ENCODE results near the gene ZNF668.

Gene ZNF668

DNA sequence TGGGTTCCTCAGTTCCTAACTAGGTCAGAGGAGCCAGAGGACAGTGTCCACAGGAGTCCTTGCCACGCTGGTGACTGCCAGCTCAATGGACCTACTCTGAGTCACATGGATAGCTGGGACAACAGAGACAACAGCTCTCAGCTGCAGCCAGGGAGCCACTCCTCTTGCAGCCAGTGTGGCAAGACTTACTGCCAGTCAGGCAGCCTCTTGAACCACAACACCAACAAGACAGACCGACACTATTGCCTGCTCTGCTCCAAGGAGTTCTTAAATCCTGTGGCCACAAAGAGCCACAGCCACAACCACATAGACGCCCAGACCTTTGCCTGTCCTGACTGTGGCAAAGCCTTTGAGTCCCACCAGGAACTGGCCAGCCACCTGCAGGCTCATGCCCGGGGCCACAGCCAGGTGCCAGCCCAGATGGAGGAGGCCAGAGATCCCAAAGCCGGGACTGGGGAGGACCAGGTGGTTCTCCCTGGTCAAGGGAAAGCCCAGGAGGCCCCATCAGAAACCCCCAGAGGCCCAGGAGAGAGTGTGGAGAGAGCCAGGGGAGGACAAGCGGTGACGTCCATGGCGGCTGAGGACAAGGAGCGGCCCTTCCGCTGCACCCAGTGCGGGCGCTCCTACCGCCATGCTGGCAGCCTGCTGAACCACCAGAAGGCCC, 6.8 kb upstream of the ZNF668 start:
- no peak for DNase-seq

DNA sequence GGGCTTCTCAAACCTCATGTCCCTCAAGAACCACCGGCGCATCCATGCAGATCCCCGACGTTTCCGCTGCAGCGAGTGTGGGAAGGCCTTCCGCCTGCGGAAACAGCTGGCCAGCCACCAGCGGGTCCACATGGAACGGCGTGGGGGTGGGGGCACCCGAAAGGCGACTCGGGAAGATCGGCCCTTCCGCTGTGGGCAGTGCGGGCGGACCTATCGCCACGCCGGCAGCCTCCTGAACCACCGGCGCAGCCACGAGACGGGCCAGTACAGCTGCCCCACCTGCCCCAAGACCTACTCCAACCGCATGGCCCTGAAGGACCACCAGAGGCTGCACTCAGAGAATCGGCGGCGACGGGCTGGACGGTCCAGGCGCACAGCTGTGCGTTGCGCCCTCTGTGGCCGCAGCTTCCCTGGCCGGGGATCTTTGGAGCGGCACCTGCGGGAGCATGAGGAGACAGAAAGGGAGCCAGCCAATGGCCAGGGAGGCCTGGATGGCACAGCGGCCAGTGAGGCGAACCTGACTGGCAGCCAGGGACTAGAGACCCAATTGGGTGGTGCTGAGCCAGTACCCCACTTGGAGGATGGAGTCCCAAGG, 6.1 kb upstream of the ZNF668 start:
- no peak for DNase-seq

DNA sequence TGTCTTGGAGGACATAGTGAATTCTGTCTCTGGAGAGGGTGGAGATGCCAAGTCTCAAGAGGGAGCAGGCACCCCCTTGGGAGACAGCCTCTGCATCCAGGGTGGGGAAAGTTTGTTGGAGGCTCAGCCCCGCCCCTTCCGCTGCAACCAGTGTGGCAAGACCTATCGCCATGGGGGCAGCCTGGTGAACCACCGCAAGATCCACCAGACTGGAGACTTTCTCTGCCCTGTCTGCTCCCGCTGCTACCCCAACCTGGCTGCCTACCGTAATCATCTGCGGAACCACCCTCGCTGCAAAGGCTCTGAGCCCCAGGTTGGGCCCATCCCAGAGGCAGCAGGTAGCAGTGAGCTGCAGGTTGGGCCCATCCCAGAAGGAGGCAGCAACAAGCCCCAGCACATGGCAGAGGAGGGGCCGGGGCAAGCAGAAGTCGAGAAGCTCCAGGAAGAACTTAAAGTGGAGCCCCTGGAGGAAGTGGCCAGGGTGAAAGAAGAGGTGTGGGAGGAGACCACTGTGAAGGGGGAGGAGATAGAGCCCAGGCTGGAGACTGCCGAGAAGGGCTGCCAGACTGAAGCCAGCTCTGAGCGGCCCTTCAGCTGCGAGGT, 5.4 kb upstream of the ZNF668 start:
- DNase-seq: no peak

DNA sequence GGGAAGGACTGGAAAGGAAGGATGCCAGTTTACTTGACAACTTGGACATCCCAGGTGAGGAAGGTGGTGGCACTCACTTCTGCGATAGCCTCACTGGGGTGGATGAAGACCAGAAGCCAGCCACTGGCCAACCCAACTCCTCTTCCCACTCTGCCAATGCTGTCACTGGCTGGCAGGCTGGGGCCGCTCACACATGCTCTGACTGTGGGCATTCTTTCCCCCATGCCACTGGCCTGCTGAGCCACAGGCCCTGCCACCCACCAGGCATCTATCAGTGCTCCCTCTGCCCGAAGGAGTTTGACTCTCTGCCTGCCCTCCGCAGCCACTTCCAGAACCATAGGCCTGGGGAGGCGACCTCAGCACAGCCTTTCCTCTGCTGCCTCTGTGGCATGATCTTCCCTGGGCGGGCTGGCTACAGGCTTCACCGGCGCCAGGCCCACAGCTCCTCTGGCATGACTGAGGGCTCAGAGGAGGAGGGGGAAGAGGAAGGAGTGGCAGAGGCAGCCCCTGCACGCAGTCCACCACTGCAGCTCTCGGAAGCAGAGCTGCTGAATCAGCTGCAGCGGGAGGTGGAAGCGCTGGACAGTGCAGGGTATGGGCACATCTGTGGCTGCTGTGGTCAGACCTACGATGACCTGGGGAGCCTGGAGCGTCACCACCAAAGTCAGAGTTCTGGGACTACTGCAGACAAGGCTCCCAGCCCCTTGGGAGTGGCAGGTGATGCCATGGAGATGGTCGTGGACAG, 4.7 kb upstream of the ZNF668 start:
- DNase-seq: no peak

DNA sequence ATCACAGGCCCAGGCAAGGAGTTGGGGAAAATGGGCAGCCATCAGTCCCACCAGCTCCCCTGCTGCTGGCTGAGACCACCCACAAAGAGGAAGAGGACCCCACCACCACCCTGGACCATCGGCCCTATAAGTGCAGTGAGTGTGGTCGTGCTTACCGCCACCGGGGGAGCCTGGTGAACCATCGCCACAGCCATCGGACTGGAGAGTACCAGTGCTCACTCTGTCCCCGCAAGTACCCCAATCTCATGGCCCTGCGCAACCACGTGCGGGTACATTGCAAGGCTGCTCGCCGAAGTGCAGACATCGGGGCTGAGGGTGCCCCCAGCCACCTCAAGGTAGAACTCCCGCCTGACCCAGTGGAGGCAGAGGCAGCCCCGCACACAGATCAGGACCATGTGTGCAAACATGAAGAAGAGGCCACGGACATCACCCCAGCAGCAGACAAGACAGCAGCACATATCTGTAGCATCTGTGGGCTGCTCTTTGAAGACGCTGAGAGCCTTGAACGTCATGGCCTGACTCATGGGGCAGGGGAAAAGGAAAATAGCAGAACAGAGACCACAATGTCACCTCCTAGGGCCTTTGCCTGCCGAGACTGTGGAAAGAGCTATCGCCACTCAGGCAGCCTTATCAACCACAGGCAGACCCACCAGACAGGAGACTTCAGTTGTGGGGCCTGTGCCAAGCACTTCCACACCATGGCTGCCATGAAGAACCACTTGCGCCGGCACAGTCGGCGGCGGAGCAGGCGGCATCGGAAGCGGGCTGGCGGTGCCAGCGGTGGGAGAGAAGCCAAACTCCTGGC, 3.8 kb upstream of the ZNF668 start:
- DNase-seq: no peak

DNA sequence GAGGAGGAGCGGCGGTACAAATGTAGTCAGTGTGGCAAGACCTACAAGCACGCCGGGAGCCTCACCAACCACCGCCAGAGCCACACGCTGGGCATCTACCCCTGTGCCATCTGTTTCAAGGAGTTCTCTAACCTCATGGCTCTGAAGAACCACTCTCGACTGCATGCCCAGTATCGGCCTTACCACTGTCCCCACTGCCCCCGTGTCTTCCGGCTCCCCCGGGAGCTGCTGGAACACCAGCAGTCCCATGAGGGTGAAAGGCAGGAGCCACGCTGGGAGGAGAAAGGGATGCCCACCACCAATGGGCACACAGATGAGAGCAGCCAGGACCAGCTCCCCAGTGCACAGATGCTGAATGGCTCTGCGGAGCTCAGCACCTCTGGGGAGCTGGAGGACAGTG, 3.0 kb upstream of the ZNF668 start:
- no peak for DNase-seq

DNA sequence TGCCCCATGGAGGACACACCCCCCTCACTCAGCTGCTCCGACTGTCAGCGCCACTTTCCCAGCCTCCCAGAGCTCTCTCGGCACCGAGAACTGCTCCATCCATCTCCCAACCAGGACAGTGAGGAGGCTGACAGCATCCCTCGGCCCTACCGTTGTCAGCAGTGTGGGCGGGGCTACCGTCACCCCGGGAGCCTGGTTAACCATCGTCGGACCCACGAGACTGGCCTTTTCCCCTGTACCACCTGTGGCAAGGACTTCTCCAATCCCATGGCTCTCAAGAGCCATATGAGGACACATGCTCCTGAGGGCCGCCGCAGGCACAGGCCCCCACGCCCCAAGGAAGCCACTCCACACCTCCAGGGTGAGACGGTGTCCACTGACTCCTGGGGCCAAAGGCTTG, 2.3 kb upstream of the ZNF668 start:
- no peak for DNase-seq

DNA sequence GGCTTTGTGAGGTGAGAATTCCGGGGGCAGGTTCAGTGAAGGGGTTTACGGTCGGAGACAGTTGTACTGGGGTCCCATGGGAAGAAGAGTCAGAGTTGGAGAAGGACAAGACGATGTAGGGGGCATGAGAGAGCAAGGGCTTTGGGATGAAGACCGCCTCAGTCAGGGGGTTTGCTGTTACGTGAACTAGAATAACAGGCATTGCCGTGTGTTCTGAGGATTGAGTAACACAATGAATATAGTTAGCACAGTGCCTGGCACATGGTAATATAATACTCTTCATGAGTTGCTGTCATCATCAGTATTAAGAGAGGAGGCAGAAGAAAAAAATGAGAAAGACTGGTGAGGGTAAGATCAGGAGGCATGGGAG, 759 bp upstream of the ZNF668 start:
- DNase-seq: no peak

DNA sequence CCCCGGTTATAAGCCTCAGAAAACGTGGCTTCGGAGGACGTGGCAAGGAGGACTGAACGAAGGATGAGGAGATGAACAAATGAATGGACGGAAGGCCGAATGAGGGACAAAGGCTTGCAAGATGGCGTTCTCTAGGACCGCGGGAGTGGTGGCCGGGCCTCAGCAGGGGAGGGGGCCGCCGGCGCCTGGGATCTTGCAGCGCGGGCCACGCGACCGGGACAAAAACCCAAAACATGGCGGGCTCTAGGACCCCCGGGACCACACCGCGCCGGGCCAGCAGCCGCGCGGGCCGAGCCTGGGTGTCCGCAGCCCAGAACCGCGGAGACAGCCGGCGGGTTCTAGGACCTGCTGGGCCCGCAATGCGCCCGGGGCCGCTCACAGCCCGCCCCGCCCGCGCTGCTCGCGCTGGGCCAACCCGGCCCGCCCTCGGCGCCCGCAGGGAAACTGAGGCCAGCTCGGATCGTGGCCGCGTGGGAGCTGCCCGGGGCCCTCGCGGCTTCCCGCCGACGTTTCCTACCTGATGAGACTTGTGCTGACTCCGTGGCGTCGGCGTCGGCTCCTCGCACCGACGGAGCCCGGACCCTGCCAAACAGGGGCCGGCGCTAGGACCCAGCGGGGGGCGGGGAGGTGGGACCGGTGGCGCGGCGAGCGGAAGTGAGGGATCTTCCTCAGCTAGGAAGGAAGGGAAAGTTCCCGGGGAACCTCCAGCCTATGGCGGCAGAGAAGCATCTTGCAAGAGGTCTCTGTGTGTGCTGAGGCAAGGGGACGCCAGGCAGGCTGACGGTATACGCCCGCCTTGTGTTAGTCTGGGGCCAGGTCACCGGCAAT, 684 bp downstream of the ZNF668 start:
- DNase-seq: peak; percentile 62

DNA sequence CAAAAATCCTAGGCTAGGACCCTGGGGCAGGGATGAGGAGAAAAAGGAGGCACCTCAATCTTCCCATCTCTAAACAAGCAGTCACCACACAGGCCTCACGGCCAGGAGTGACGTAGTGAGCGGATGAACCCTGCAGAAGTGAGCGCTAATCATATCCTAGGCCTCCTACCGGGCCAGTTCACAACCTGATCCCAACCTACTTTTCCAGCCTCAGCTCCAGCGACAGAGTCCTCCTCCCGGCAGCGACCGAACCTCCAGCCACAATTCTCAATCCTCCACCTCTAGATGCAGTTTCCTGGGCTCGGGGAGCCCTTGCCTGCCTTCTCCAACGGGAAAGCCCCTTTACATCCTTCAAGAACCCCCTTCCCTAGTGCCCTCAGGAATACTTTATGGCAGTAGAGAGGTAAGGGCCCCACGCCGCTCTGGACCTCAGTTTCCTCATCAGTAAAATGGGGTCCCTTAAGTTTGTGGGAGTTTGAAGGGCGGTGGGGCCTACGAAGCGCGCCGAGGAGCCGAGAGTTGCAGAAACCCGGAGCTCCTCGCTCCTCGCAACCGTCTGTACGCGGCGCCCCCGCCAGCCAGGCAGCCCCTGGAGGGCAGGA, 1.4 kb downstream of the ZNF668 start:
- DNase-seq: no peak

DNA sequence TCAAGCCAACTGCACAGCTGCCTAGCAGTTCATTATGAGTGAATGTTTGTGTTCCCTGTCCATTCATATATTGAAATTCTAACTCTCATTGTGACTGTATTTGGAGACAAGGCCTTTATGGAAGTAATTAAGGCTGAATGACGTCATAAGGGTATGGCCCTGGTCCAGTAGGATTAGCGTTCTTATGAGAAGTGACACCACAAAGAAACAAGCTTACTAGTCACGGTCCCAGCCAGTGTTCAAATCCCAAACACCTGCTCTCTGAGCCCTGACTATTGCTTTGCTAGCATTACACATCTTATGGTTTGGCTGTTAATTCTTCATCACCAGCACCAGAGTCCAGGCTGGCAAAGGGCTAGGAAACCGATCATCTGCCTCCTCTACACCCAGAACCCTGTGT, 2.2 kb downstream of the ZNF668 start:
- no peak for DNase-seq

DNA sequence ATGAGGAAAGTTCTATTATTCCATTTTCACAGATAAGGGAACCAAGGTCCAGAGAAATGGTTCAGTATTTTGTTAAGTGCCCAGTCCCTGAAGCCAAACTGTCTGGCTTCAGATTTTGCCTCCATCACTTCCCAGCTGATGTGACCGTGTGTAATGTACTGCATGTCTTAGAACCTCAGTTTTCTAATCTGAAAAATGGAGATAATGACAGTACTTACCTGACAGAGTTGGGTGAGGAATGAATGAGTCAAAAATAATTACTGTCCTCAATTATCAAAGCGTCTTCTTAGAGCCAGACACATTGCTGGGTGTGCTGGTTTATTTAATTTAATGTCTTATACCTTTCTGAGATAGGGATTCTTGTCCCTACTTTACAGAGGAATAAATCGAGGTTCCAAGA, 6.7 kb downstream of the ZNF668 start:
- no peak for DNase-seq

DNA sequence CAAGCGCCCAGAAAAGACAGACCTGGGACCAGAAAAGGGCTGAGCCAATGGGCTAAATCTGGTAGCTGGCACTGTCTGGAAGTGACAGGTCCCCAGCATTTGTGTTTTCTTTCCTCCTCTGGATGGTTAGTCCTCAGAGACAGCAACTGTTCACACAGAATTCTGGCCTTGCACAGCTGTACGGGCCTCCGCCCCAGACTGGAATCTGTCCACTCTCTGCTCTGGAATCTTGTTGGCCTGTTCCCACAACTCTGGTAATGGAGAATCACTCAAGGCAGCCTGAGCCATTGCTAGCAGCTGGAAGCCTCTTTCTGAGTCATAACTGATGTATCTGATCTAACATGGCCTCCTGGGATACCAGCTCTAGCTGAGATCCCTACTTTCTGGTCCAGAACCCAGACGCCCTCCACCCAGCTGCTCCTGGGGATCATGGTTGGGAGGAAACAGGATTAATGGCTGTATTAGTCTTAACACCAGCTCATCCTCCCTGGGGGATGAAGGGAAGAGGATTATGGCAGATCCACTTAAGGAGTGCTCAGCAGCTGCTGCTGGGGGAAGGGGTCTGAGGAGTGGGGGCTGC, 9.1 kb downstream of the ZNF668 start:
- peak; percentile 99 for DNase-seq

DNA sequence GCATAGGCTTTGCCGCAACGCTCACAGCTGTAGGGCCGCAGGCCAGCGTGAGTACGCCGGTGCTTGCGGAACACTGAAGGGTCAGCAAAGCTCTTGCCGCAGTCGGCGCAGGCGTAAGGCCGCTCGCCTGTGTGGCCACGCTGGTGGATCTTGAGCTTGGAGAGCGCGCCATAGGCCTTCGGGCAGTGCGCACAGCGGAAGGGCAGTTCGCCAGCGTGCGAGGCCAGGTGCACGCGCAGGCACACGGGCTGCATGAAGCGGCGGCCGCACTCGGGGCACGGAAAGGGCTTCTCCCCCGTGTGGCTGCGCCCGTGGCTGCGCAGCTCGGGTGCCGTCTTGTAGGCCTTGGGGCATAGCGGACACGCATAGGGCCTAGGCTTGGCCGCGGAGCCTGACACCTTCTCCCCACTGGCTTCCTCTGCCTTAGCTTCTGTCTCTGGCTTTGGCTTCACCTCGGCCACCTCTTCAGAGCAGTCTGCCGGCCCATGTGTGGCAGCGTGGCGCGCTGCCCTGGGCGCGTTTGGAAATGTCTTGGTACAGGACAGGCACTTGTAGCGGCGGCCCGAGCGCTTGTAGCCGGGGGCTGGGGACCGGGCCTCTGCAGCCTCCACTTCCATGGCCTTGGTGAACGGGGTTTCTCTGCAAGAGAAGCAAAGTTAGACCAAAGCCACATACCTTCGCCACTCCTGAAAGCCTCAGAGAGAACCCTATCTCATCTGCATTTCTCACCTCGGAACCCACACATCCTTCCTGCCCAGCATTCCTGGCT, 10.0 kb downstream of the ZNF668 start:
- no peak for DNase-seq

DNA sequence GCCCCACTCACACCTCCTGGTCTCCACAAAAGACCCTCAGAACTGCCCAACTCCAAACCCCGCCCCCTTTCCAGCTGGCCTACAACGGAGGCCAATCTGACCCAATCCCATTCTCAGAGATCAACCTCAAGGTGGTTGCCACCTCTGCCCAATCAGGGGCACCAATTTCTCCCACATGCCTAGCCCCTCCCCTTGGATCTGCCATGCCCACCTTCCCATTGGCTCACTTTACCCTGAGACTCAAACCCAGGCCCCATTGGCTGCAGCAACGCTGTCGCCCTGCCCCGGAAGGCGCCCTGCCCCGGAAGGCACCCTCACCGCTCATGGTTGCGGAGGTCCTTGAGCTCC, 10.6 kb downstream of the ZNF668 start:
- DNase-seq: no peak

DNA sequence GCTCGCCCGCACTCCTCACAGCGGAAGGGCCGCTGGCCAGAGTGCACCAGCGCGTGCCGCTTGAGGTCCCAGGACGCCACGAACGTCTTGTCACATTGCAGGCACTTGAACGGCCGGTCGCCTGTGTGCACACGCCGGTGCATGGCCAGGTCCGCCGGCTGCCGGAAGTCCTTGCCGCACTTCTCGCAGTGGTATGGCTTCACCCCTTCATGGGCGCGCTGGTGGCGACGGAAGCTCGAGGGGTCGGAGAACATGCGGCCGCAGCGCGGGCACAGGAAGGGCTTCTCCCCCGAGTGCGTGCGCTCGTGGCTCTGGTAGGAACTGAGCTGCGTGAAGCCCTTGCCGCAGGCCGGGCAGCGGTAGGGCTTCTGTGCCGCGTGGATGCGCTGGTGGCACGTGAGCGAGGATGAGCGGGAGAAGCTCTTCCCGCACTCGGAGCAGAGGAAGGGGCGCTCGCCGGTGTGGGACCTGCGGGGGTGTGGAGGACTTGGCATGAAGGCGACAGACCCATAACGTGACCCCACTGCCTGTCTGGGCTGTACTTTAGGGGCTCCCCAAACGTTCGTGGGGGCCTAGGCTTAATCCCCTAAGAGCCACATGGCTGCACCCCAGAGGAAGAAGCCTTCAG, 12.1 kb downstream of the ZNF668 start:
- no peak for DNase-seq

DNA sequence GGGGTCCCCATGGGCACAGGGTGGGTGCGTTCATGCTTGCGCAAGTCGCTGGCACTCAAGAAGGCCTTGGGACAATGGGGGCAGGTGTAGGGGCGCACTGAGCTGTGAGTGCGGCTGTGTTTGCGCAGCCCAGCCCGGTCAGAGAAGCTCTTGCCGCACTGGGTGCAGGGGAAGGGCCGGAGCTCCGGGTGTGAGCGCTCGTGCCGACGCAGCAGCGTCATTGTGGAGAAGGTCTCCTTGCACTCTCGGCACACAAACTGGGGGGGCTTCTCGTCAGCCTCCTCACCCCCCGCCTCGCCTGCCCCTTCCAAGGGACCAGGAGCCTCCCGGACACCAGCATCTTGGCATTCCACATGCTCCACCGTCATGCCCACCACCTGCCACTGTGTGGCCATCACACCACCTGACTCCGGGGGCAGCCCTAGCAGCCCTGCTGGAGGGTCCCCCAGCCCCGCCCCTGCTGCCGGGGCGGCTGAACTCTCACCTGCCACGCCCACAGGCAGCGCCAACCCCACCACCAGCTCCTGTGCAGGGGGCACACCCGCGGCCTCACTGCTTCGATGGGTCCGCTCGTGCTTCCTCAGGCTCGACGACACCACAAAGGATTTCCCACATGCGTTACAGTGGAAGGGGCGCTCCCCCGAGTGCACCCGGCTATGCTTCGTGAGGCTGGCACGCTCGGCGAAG, 12.8 kb downstream of the ZNF668 start:
- no peak for DNase-seq

DNA sequence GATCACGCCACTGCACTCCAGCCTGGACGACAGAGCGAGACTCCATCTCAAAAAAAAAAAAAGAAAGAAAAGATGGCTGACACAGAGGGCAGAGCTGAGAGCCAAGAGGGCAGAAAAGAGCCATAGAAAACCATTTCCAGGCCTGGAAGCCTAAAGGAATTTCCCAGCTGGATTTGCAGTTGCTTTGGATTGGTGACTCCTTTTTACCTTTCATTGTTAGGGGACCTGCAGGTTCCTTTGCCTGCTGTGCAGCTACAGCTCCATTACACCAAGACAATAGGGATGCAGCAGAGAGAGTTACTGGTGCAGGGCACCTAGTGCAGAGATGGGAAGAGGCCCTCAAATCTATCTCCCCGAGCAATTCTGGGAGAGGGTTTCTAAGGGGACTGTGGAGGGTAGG, 18.4 kb downstream of the ZNF668 start:
- DNase-seq: no peak

DNA sequence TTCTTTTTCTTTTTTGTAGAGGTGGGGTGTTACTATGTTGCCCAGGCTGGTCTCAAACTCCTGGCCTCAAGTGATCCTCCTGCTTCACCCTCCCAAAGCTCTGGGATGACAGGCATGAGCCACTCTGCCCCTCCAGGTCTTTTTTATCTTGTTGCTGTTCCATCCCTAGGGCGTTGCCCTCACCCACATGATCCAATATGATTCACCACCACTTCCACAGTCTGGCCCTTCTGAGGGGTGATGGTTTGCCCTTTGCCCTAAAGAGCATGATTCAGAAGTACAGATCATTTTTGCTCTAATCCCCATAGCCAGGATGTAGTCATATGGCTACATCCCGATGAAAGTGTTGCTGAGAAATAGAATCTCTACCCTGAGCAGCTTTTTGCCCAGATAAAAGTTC, 21.9 kb downstream of the ZNF668 start:
- no peak for DNase-seq

All from NCI-H524 treated with DMSO at 0.1 percent for 48 hours (cell line).